Esophagus squamous epithelium (tissue), 4 donors: ENCODE measurements around the gene MYG1.

Experiments used
- CTCF ChIP-seq, 6 experiments: fragments of 450-650 bp in 4 of 6; fragments of 200-600 bp in 2 of 6; sonication (generic) in 2 of 6; IDR thresholded peaks; one replicate each; pipeline ENCODE4 v1.5.1; 2016 to 2019; ENCODE audit warnings: antibody characterized with exemption in 6 of 6, mild to moderate bottlenecking in 4 of 6, moderate library complexity in 4 of 6
- POLR2A ChIP-seq, 4 donors: fragments of 450-650 bp; IDR thresholded peaks; one replicate each; pipeline ENCODE4 v1.6.1; 2017; ENCODE audit warnings: antibody characterized with exemption in 4 of 4, mild to moderate bottlenecking in 4 of 4, moderate library complexity in 3 of 4

- TF ChIP-seq CTCF (IDR thresholded peaks at IDR 0.05), result peak in 1 of 6 experiments; percentile 3
- no peak for TF ChIP-seq POLR2A (IDR thresholded peaks at IDR 0.05)
Measured at GRCh38 chr12:53320352-53321195, 21.1 kb downstream of the MYG1 start.
